GM23248 (cell line): ENCODE results near the gene CASZ1.

ENCODE experiments used
- EZH2 ChIP-seq: fragments of 200-600 bp; sonication (generic); IDR thresholded peaks from 2 replicates; pipeline ENCODE4 v1.6.1; 2018; ENCODE audit warnings: antibody characterized with exemption, mild to moderate bottlenecking; ENCODE audit not compliant: insufficient read depth, poor library complexity, severe bottlenecking
- EZH2phosphoT487 ChIP-seq: fragments of 200-600 bp; sonication (generic); IDR thresholded peaks from 2 replicates; pipeline ENCODE4 v1.6.1; 2018; ENCODE audit warnings: antibody characterized with exemption, moderate library complexity, mild to moderate bottlenecking, low read depth; ENCODE audit not compliant: insufficient read depth

DNA sequence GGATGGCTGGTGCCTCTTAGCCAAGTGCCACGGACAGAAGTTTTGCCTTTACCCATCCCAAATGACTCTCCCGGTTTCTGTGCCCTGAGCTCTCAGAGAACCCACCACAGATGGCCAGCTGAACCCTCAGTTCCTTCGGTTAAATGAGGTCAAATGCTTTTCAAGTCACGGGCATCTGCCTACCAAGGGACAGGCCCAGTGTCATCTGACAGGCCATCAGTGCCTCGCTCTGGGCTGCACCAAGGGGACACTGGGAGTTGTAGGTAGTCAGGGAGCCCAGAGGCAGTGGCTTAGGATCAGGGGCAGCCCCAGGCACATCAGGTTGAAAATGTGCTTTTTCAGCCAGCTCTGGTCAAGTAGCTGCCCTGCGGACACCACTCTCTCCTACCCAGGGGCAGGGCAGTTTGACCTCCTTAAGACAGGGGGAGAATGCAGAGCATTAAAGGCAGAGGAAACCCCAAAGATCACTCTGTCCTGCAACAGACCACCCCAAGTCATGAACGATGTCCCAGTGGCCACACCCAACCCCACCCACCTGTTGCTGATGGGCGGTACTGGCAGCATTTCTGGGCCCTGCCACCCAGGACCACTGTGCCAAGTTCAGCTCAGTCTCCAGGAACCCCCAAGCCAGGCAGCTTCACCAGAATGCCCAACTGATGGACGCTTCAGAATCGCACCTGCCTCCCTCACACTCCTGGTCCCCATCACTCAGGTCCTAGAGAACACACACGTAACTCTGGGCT, 60.7 kb downstream of the CASZ1 start:
- TF ChIP-seq EZH2 (no peak), EZH2phosphoT487 (no peak)
